NCI-H82 (cell line): ENCODE data around the gene MAGOHB.

Source experiments
- DNase-seq: peaks from one replicate; lab custom pipeline; 2025; lab: John Stamatoyannopoulos, UW

Gene MAGOHB

GRCh38 chr12:10554756-10555481, 58.5 kb downstream of the MAGOHB start:
- no peak for DNase-seq

- no peak for DNase-seq
Observed at GRCh38 chr12:10554228-10554755, 59.1 kb downstream of the MAGOHB start.
